H9 (cell line): ENCODE results near the gene GREB1L. TPM values are rescaled to one million over a fixed set of nuclear protein-coding genes. Genes with fewer than 3 reads are reported as not detected.

Experiments
- DNase-seq: peaks from one replicate; pipeline ENCODE4 v3.0.0-alpha.2; 2017
- H2AFZ ChIP-seq: one replicate; pipeline ENCODE4 v1.6.1; 2013; ENCODE audit warnings: mild to moderate bottlenecking, low read length, control low read depth, moderate library complexity
- H2AK5ac ChIP-seq: 2 replicates; pipeline ENCODE4 v1.6.1; 2013; ENCODE audit warnings: low read length, control low read depth, mixed read lengths; ENCODE audit not compliant: insufficient read length
- H2BK120ac ChIP-seq: one replicate; pipeline ENCODE4 v1.6.1; 2013; ENCODE audit warnings: low read depth, mild to moderate bottlenecking, low read length, control low read depth, inconsistent platforms; ENCODE audit not compliant: poor library complexity, severe bottlenecking
- H2BK12ac ChIP-seq: 2 replicates; pipeline ENCODE4 v1.6.1; 2013; ENCODE audit warnings: low read length, control low read depth, mixed read lengths, low read depth; ENCODE audit not compliant: insufficient read length
- H2BK15ac ChIP-seq: 2 replicates; pipeline ENCODE4 v1.6.1; 2013; ENCODE audit warnings: low read depth, low read length, control low read depth
- H2BK20ac ChIP-seq: one replicate; pipeline ENCODE4 v1.6.1; 2013; ENCODE audit warnings: low read depth, mild to moderate bottlenecking, low read length, control low read depth, inconsistent platforms; ENCODE audit not compliant: poor library complexity, severe bottlenecking
- H2BK5ac ChIP-seq: 2 replicates; pipeline ENCODE4 v1.6.1; 2013; ENCODE audit warnings: low read length, control low read depth, mixed read lengths; ENCODE audit not compliant: insufficient read length
- H3K14ac ChIP-seq: 2 replicates; pipeline ENCODE4 v1.6.1; 2013; ENCODE audit warnings: low read length, control low read depth; ENCODE audit not compliant: insufficient read depth
- H3K18ac ChIP-seq: 2 replicates; pipeline ENCODE4 v1.6.1; 2013; ENCODE audit warnings: low read depth, mild to moderate bottlenecking, mixed read lengths, low read length, control low read depth; ENCODE audit not compliant: insufficient read length
- H3K23ac ChIP-seq: 2 replicates; pipeline ENCODE4 v1.6.1; 2013; ENCODE audit warnings: low read length, control low read depth, mixed read lengths, low read depth; ENCODE audit not compliant: insufficient read length
- H3K23me2 ChIP-seq: 2 replicates; pipeline ENCODE4 v1.6.1; 2013; ENCODE audit warnings: low read depth, mild to moderate bottlenecking, mixed read lengths, low read length, control low read depth; ENCODE audit not compliant: insufficient read length, poor library complexity, severe bottlenecking
- H3K27ac ChIP-seq: 2 replicates; pipeline ENCODE4 v1.5.1; 2013; ENCODE audit warnings: low read length, control low read depth, mixed read lengths, low read depth; ENCODE audit not compliant: insufficient read length
- H3K27me3 ChIP-seq: 2 replicates; pipeline ENCODE4 v1.6.1; 2013; ENCODE audit warnings: low read length, control low read depth, inconsistent platforms; ENCODE audit not compliant: insufficient read depth
- H3K4ac ChIP-seq: 2 replicates; pipeline ENCODE4 v1.6.1; 2013; ENCODE audit warnings: low read depth, mild to moderate bottlenecking, control low read depth, inconsistent platforms, low read length, moderate library complexity
- H3K4me1 ChIP-seq: 2 replicates; pipeline ENCODE4 v1.6.1; 2013; ENCODE audit warnings: low read length, control low read depth, inconsistent platforms; ENCODE audit not compliant: insufficient read depth
- H3K4me2 ChIP-seq: 2 replicates; pipeline ENCODE4 v1.6.1; 2013; ENCODE audit warnings: low read length, control low read depth, mixed read lengths; ENCODE audit not compliant: insufficient read length, insufficient read depth
- H3K56ac ChIP-seq: 2 replicates; pipeline ENCODE4 v1.6.1; 2013; ENCODE audit warnings: low read depth, mild to moderate bottlenecking, mixed read lengths, low read length, control low read depth; ENCODE audit not compliant: insufficient read length
- H3K79me1 ChIP-seq: 2 replicates; pipeline ENCODE4 v1.6.1; 2013; ENCODE audit warnings: low read depth, mild to moderate bottlenecking, moderate library complexity, low read length, control low read depth, inconsistent platforms; ENCODE audit not compliant: insufficient read depth, poor library complexity, severe bottlenecking
- H3K79me2 ChIP-seq: 2 replicates; pipeline ENCODE4 v1.6.1; 2013; ENCODE audit warnings: low read length, control low read depth, inconsistent platforms; ENCODE audit not compliant: insufficient read depth
- H3K9ac ChIP-seq: 2 replicates; pipeline ENCODE4 v1.6.1; 2013; ENCODE audit warnings: low read length, control low read depth, mixed read lengths; ENCODE audit not compliant: insufficient read length; ENCODE audit errors: extremely low read depth
- H3K9me3 ChIP-seq: one replicate; pipeline ENCODE4 v1.6.1; 2013; ENCODE audit warnings: low read depth, low read length, inconsistent platforms; ENCODE audit not compliant: control insufficient read depth
- H3T11ph ChIP-seq: one replicate; pipeline ENCODE4 v1.6.1; 2013; ENCODE audit warnings: mild to moderate bottlenecking, low read length, control low read depth, inconsistent platforms
- H4K20me1 ChIP-seq: one replicate; pipeline ENCODE4 v1.6.1; 2013; ENCODE audit not compliant: control insufficient read depth, insufficient read length, insufficient read depth
- H4K5ac ChIP-seq: 2 replicates; pipeline ENCODE4 v1.6.1; 2013; ENCODE audit warnings: low read depth, mild to moderate bottlenecking, mixed read lengths, low read length, control low read depth; ENCODE audit not compliant: insufficient read length
- H4K8ac ChIP-seq: replicated peaks from 2 replicates; pipeline ENCODE4 v1.6.1; 2013; ENCODE audit warnings: low read length, control low read depth, mixed read lengths, low read depth; ENCODE audit not compliant: insufficient read length
- H4K91ac ChIP-seq: 2 replicates; pipeline ENCODE4 v1.6.1; 2013; ENCODE audit warnings: low read depth, mild to moderate bottlenecking, moderate library complexity, mixed read lengths, low read length, control low read depth; ENCODE audit not compliant: insufficient read length
- H3K27ac Mint-ChIP-seq, 3 experiments: 2 replicates in 2 of 3; 3 replicates in 1 of 3; pipeline ENCODE4 v1.8.0; 2020 to 2021; ENCODE audit warnings: mixed read lengths in 3 of 3, mild to moderate bottlenecking in 1 of 3, moderate library complexity in 1 of 3
- H3K27me3 Mint-ChIP-seq: 2 replicates; pipeline ENCODE4 v1.8.0; 2021; ENCODE audit warnings: low read depth, mild to moderate bottlenecking, moderate library complexity, mixed read lengths
- H3K36me3 Mint-ChIP-seq, 3 experiments: 2 replicates in 2 of 3; 3 replicates in 1 of 3; pipeline ENCODE4 v1.8.0; 2020 to 2021; ENCODE audit warnings: low read depth in 3 of 3, mixed read lengths in 3 of 3; ENCODE audit not compliant: insufficient read depth in 1 of 3
- H3K4me1 Mint-ChIP-seq, 2 experiments: 2 replicates each; pipeline ENCODE4 v1.8.0; 2020; ENCODE audit warnings: mixed read lengths in 2 of 2
- H3K4me3 Mint-ChIP-seq, 2 experiments: 2 replicates in 1 of 2; 3 replicates in 1 of 2; pipeline ENCODE4 v1.8.0; 2020 to 2021; ENCODE audit warnings: mild to moderate bottlenecking in 2 of 2, mixed read lengths in 2 of 2, moderate library complexity in 1 of 2
- H3K9me3 Mint-ChIP-seq, 2 experiments: 2 replicates in 1 of 2; 3 replicates in 1 of 2; pipeline ENCODE4 v1.8.0; 2020; ENCODE audit warnings: mild to moderate bottlenecking in 2 of 2, mixed read lengths in 2 of 2, moderate library complexity in 1 of 2
- WGBS: extraction: QIAGEN DNeasy Blood & Tissue Kit; methylation state at CpG from one replicate; pipeline ENCODE4 v1.1.7; 2013; ENCODE audit warnings: missing lambda C conversion rate, low lambda C conversion rate, mixed read lengths; ENCODE audit not compliant: insufficient read length; ENCODE audit errors: extremely low coverage; 5-methylcytosine and 5-hydroxymethylcytosine counted together
- total RNA-seq: library from RNA; stranded (reverse); gene quantifications from 2 replicates; pipeline ENCODE4 v1.2.1, GENCODE V29; 2021
- TF ChIP-seq, protein P1 (sequence below): fragments of 200-600 bp; sonication (generic); conservative IDR thresholded peaks from 3 replicates; pipeline ENCODE4 v1.8.0; 2021; ENCODE audit warnings: antibody characterized with exemption, mild to moderate bottlenecking

GREB1L gene
- total RNA-seq, 1 experiment from 2014 or later = 2.7 TPM

DNA sequence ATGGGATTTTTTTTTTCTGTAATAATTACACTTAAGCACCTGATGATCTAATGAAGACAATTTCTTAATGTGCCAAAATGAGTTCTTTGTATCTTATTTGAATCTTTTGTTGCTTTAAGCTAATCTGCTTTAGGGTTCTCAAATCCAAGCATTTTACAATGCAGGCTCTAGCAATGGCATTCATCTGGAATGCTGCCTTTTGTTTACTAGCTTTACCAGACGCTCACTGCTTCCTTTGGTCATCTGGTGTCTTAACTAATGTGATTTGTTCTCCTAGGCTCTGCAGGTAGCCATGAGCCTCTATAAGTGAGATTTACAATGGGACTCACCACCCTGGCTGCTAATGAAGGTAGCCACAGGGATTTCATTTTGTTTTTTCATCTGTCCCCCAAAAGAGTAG, 100.3 kb downstream of the GREB1L start:
- H2BK5ac ChIP-seq = no peak overlapping the region
- Mint-ChIP-seq H3K36me3 (peaks cover 0 to 4% (median 0%) of the 10 kb centered on the region in 3 experiments; a peak in 2 of 7 replicates), H3K27ac (peak overlapping the region in 2 of 3 experiments; percentile 49 to 97; a peak in 3 of 7 replicates), H3K4me3 (no peak overlapping the region), H3K9me3 (no peaks in the 10 kb centered on the region), H3K27me3 (peaks cover 19% of the 10 kb centered on the region), H3K4me1 (peaks cover 30 to 43% of the 10 kb centered on the region in 2 experiments)
- no peak overlapping the region for H3K27ac ChIP-seq
- H2BK120ac ChIP-seq = no peak overlapping the region
- no peak overlapping the region for H3K9ac ChIP-seq
- H3K56ac ChIP-seq = no peak overlapping the region
- H4K91ac ChIP-seq = no peak overlapping the region
- H3T11ph ChIP-seq = no peak overlapping the region
- no peak overlapping the region for H2BK12ac ChIP-seq
- H4K8ac ChIP-seq = no peak overlapping the region
- no peak overlapping the region for H3K14ac ChIP-seq
- no CpG with 5 or more reads among the region's 1 CpG for WGBS
- no peak overlapping the region for H3K4me2 ChIP-seq
- H3K79me2 ChIP-seq = no peaks in the 10 kb centered on the region
- no peak overlapping the region for H3K4ac ChIP-seq
- no peaks in the 10 kb centered on the region for H4K20me1 ChIP-seq
- H2AFZ ChIP-seq = no peak overlapping the region
- no peaks in the 10 kb centered on the region for H3K9me3 ChIP-seq
- H3K23me2 ChIP-seq = no peaks in the 10 kb centered on the region
- H3K27me3 ChIP-seq = no peaks in the 10 kb centered on the region; the same call in 1 of the 2 replicates
- no peak overlapping the region for H4K5ac ChIP-seq
- H3K4me1 ChIP-seq = no peaks in the 10 kb centered on the region
- H2BK15ac ChIP-seq = no peak overlapping the region
- H2AK5ac ChIP-seq = no peak overlapping the region
- no peaks in the 10 kb centered on the region for H3K79me1 ChIP-seq
- TF ChIP-seq, protein P1, sequence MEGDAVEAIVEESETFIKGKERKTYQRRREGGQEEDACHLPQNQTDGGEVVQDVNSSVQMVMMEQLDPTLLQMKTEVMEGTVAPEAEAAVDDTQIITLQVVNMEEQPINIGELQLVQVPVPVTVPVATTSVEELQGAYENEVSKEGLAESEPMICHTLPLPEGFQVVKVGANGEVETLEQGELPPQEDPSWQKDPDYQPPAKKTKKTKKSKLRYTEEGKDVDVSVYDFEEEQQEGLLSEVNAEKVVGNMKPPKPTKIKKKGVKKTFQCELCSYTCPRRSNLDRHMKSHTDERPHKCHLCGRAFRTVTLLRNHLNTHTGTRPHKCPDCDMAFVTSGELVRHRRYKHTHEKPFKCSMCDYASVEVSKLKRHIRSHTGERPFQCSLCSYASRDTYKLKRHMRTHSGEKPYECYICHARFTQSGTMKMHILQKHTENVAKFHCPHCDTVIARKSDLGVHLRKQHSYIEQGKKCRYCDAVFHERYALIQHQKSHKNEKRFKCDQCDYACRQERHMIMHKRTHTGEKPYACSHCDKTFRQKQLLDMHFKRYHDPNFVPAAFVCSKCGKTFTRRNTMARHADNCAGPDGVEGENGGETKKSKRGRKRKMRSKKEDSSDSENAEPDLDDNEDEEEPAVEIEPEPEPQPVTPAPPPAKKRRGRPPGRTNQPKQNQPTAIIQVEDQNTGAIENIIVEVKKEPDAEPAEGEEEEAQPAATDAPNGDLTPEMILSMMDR = no peak
- H3K23ac ChIP-seq = no peak overlapping the region
- peak; percentile 37 for DNase-seq
- no peak overlapping the region for H2BK20ac ChIP-seq
- no peak overlapping the region for H3K18ac ChIP-seq
